Spleen (tissue), 11 donors: ENCODE measurements around the gene PP2D1. TPM values are rescaled to one million over a fixed set of nuclear protein-coding genes. Genes with fewer than 3 reads are reported as not detected.
"Not testable (repeated sequence)": the region's sequence is repeated elsewhere in the genome, so short reads cannot be mapped to it uniquely, and the experiment has no call there.

Experiments
- DNase-seq: peaks from one replicate; pipeline ENCODE4 v3.0.0-alpha.2; 2020
- H3K27ac ChIP-seq, 8 donors: fragments of 200-600 bp; sonication (generic) in 7 of 8; 1 replicate in 4 of 8; 2 replicates in 4 of 8; pipeline versions ENCODE4 v1.5.0 to v1.8.0; 2016 to 2021; ENCODE audit warnings: inconsistent platforms in 4 of 8, mild to moderate bottlenecking in 4 of 8, moderate library complexity in 1 of 8
- H3K27me3 ChIP-seq, 7 donors: fragments of 200-600 bp; sonication (generic) in 6 of 7; replicated peaks in 1 of 7; 1 replicate in 4 of 7; 2 replicates in 3 of 7; pipeline versions ENCODE4 v1.5.0 to v1.8.0; 2016 to 2021; ENCODE audit warnings: inconsistent platforms in 3 of 7, mild to moderate bottlenecking in 1 of 7
- H3K36me3 ChIP-seq, 6 donors: fragments of 200-600 bp; sonication (generic) in 5 of 6; 1 replicate in 4 of 6; 2 replicates in 2 of 6; pipeline versions ENCODE4 v1.5.0 to v1.8.0; 2016 to 2021; ENCODE audit warnings: inconsistent platforms in 2 of 6
- H3K4me1 ChIP-seq, 6 donors: fragments of 200-600 bp; sonication (generic) in 5 of 6; 1 replicate in 3 of 6; 2 replicates in 3 of 6; pipeline versions ENCODE4 v1.5.0 to v1.8.0; 2016 to 2021; ENCODE audit warnings: inconsistent platforms in 3 of 6
- H3K4me3 ChIP-seq, 8 donors: fragments of 200-600 bp; sonication (generic) in 7 of 8; 1 replicate in 4 of 8; 2 replicates in 4 of 8; pipeline versions ENCODE4 v1.5.0 to v1.8.0; 2016 to 2021; ENCODE audit warnings: inconsistent platforms in 4 of 8, mild to moderate bottlenecking in 4 of 8, moderate library complexity in 2 of 8
- H3K9me3 ChIP-seq, 8 donors: fragments of 200-600 bp; sonication (generic) in 7 of 8; 1 replicate in 4 of 8; 2 replicates in 4 of 8; pipeline versions ENCODE4 v1.5.0 to v1.8.0; 2016 to 2021; ENCODE audit warnings: inconsistent platforms in 4 of 8
- CTCF ChIP-seq, 11 experiments: fragments of 200-600 bp in 7 of 11; fragments of 450-650 bp in 4 of 11; sonication (generic) in 4 of 11; IDR thresholded peaks in 8 of 11; conservative IDR thresholded peaks in 3 of 11; 1 replicate in 7 of 11; 2 replicates in 4 of 11; pipeline versions ENCODE4 v1.4.0 to v1.8.0; 2016 to 2021; ENCODE audit warnings: antibody characterized with exemption in 11 of 11, inconsistent platforms in 4 of 11, mild to moderate bottlenecking in 1 of 11
- POLR2A ChIP-seq, 3 donors: fragments of 450-650 bp; IDR thresholded peaks; one replicate each; pipeline ENCODE4 v1.5.1; 2017; ENCODE audit warnings: antibody characterized with exemption in 3 of 3, mild to moderate bottlenecking in 1 of 3
- POLR2AphosphoS5 ChIP-seq, 3 donors: sonication (generic); formaldehyde crosslinking; IDR thresholded peaks; one replicate each; pipeline ENCODE4 v1.5.1; 2017; ENCODE audit warnings: antibody characterized with exemption in 3 of 3
- WGBS, 5 donors: extraction: QIAGEN DNeasy Blood & Tissue Kit in 3 of 5; methylation state at CpG; one replicate each; pipeline versions ENCODE4 v1.1.5 to v1.1.7; 2013 to 2018; 5-methylcytosine and 5-hydroxymethylcytosine counted together
- intact Hi-C: fragments of 100-400 bp; cut with DNase I; formaldehyde crosslinking; loops from one replicate; pipeline ENCODE4 v1.15.0; 2023; ENCODE audit warnings: low total_unique reads
- polyA plus RNA-seq, 3 donors: library from polyadenylated mRNA; stranded (reverse); fragments of 200-250 nt; gene quantifications; one replicate each; pipeline ENCODE4 v1.2.1, GENCODE V29; 2013
- total RNA-seq, 7 donors: library from RNA; depleted of rRNA in 3 of 7; stranded (reverse); fragments of >200 nt in 3 of 7; fragmentation: NEBNext Ultra II Directional in 4 of 7; extraction: Animal tissue kit (Norgen Biotek cat#: 25700) in 4 of 7; gene quantifications; one replicate each; pipeline versions ENCODE4 v1.1.0 to v1.2.1, GENCODE V29; 2016 to 2021
- donor health status: healthy with polysubstance abuse.
- donor health status: DM: no; HTN: no; CAD: no; lungs with moderate emphysema.
- donor health status: DM: no; HTN: no; CAD: no.
- donor health status: Bipolar disorder and iron deficiency.
- donor health status: healthy.
- donor health status: DM: no; HTN: no; CAD: no.
- donor health status: DM: yes; HTN: yes; CAD: no.

PP2D1 gene
- total and polyA plus RNA-seq, 10 donors, result not detected

GRCh38 chr3:20047976-20048883, 36.2 kb upstream of the PP2D1 start:
- TF ChIP-seq POLR2AphosphoS5 (IDR thresholded peaks at IDR 0.05), result no peak
- TF ChIP-seq POLR2A (IDR thresholded peaks at IDR 0.05), result no peak
- TF ChIP-seq CTCF (IDR thresholded peaks at IDR 0.05 in 8 of 11, conservative IDR thresholded peaks at IDR 0.05 in 3 of 11), result no peak
- H3K36me3 ChIP-seq, result no peaks in the 10 kb centered on the region
- 48 to 68% (median 59%) methylated on average over 9 of the region's 9 CpGs for WGBS, 5 donors
- H3K4me3 ChIP-seq, result peak overlapping the region in 3 of 8 donors; percentile 5 to 43 (median 16)
- no peak for DNase-seq
- H3K27me3 ChIP-seq, result no peaks in the 10 kb centered on the region
- H3K4me1 ChIP-seq, result peaks cover 33 to 99% (median 68%) of the 10 kb centered on the region in 6 donors
- intact Hi-C loops, result loop anchor here (10.0 kb wide), 1 partner anchor 103 kb away; the partner anchor contains the start of gene RAB5A
- H3K9me3 ChIP-seq, result no peaks in the 10 kb centered on the region
- peak overlapping the region in 7 of 8 donors; percentile 41 to 77 (median 71) for H3K27ac ChIP-seq

GRCh38 chr3:20047341-20047779, 35.3 kb upstream of the PP2D1 start:
- Histone ChIP-seq H3K36me3 (no peaks in the 10 kb centered on the region), H3K9me3 (no peaks in the 10 kb centered on the region), H3K27ac (peak overlapping the region in 5 of 8 donors; percentile 56 to 77 (median 72)), H3K4me3 (peak overlapping the region in 2 of 8 donors; percentile 16 to 43), H3K4me1 (peaks cover 42 to 99% (median 73%) of the 10 kb centered on the region in 6 donors), H3K27me3 (no peaks in the 10 kb centered on the region)
- no peak for TF ChIP-seq POLR2AphosphoS5 (IDR thresholded peaks at IDR 0.05)
- no peak for TF ChIP-seq CTCF (IDR thresholded peaks at IDR 0.05 in 8 of 11, conservative IDR thresholded peaks at IDR 0.05 in 3 of 11)
- TF ChIP-seq POLR2A (IDR thresholded peaks at IDR 0.05), result no peak
- intact Hi-C loops, result loop anchor here (10.0 kb wide), 1 partner anchor 103 kb away; the partner anchor contains the start of gene RAB5A
- DNase-seq, result no peak
- 77 to 91% (median 87%) methylated on average over 7 of the region's 7 CpGs for WGBS, 5 donors

DNA sequence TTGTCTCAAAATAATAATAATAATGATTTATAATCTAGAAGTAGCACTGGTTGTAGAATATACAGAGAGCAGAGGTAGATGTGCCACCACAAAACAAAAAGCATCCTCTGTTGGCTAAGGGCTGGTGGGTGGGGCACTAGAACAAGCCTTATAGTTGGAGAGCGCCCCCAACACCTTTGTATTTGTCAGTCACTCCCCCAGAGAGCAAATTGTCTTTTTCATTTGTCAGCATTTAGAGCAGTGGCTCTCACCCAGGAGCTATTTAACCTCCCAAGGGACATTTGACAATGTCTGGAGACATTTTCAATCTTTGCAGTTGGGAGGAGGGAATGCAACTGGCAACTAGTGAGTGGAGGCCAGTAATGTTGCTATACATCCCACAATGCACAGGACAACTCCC, 34.5 kb upstream of the PP2D1 start:
- WGBS, 5 donors, result 89 to 100% (median 94%) methylated on average over 1 of the region's 1 CpG
- no peak overlapping the region for H3K27ac ChIP-seq
- H3K9me3 ChIP-seq, result no peaks in the 10 kb centered on the region
- no peak overlapping the region for H3K4me3 ChIP-seq
- intact Hi-C loops, result loop anchor here (10.0 kb wide), 1 partner anchor 102 kb away; the partner anchor contains the start of gene RAB5A
- no peaks in the 10 kb centered on the region for H3K27me3 ChIP-seq
- DNase-seq, result no peak
- H3K4me1 ChIP-seq, result peaks cover 50 to 99% (median 81%) of the 10 kb centered on the region in 6 donors
- TF ChIP-seq POLR2AphosphoS5 (IDR thresholded peaks at IDR 0.05), result no peak
- no peak for TF ChIP-seq CTCF (IDR thresholded peaks at IDR 0.05 in 8 of 11, conservative IDR thresholded peaks at IDR 0.05 in 3 of 11)
- TF ChIP-seq POLR2A (IDR thresholded peaks at IDR 0.05), result no peak
- no peaks in the 10 kb centered on the region for H3K36me3 ChIP-seq

- not testable (repeated sequence) for H3K36me3 ChIP-seq, H3K27me3 ChIP-seq, DNase-seq, H3K9me3 ChIP-seq, H3K4me3 ChIP-seq
- Histone ChIP-seq H3K27ac (peak overlapping the region in 4 of 8 donors; percentile 97 to 99 (median 98)), H3K4me1 (peaks cover 51 to 94% (median 82%) of the 10 kb centered on the region in 6 donors)
- 93 to 100% (median 96%) methylated on average over 3 of the region's 3 CpGs for WGBS, 5 donors
- intact Hi-C loops, result loop anchor here (10.0 kb wide), 1 partner anchor 100 kb away; the partner anchor contains the start of gene RAB5A
Observed at GRCh38 chr3:20045141-20045540, 33.1 kb upstream of the PP2D1 start.
